HG03432 (cell line): ENCODE measurements around the gene EFNA4.
"Not testable (repeated sequence)": the region's sequence is repeated elsewhere in the genome, so short reads cannot be mapped to it uniquely, and the experiment has no call there.

Experiments used
- ATAC-seq: cut with Tn5 transposase; IDR thresholded peaks from one replicate; pipeline ENCODE4 v1.9.1; 2021; ENCODE audit warnings: mild to moderate bottlenecking, moderate library complexity; ENCODE audit not compliant: unreplicated experiment

Gene EFNA4

GRCh38 chr1:155116113-155116764 lies 52.7 kb downstream of the EFNA4 start:
- ATAC-seq, result no peak

GRCh38 chr1:155117610-155118009 lies 54.1 kb downstream of the EFNA4 start:
- no peak for ATAC-seq

GRCh38 chr1:155118090-155118489 lies 54.5 kb downstream of the EFNA4 start:
- not testable (repeated sequence) for ATAC-seq
